ENCODE measurements around the gene TMBIM6.
A peak's percentile ranks its signal among the peaks of the same experiment; 100 is the strongest.

Gene TMBIM6

GRCh38 chr12:49808686-49809380 lies 67.5 kb downstream of the TMBIM6 start:
- peaks cover 14% of the 10 kb centered on the region; the same call in 1 of the 2 replicates for H3K36me3 ChIP-seq (ENCODE audit: insufficient read depth, low read length)
- H3K27ac ChIP-seq: no peak overlapping the region
- DNase-seq (ENCODE audit: low read depth, low spot score): no peak
- TF ChIP-seq POLR2AphosphoS5 (IDR thresholded peaks at IDR 0.05; ENCODE audit: borderline replicate concordance, low read depth, low read length): no peak
- TF ChIP-seq EZH2 (IDR thresholded peaks at IDR 0.05): no peak
- TF ChIP-seq FOXP2 (optimal IDR thresholded peaks at IDR 0.05; ENCODE audit: control extremely low read depth, extremely low read length, insufficient read depth): no peak
- no peak overlapping the region for H3K4me3 ChIP-seq
- H3K9ac ChIP-seq (ENCODE audit: insufficient read length): no peak overlapping the region
- no peaks in the 10 kb centered on the region for H3K9me3 ChIP-seq (ENCODE audit: low read depth, low read length)

- TF ChIP-seq EZH2 (IDR thresholded peaks at IDR 0.05): no peak
- TF ChIP-seq POLR2AphosphoS5 (IDR thresholded peaks at IDR 0.05; ENCODE audit: borderline replicate concordance, low read depth, low read length): no peak
- TF ChIP-seq FOXP2 (optimal IDR thresholded peaks at IDR 0.05; ENCODE audit: control extremely low read depth, extremely low read length, insufficient read depth): no peak
- Histone ChIP-seq H3K9ac (ENCODE audit: insufficient read length) (no peak overlapping the region), H3K27ac (no peak overlapping the region), H3K36me3 (ENCODE audit: insufficient read depth, low read length) (peaks cover 13% of the 10 kb centered on the region; the same call in 1 of the 2 replicates), H3K9me3 (ENCODE audit: low read depth, low read length) (no peaks in the 10 kb centered on the region), H3K4me3 (no peak overlapping the region)
- DNase-seq (ENCODE audit: low read depth, low spot score): no peak
These were observed 68.1 kb downstream of the TMBIM6 start for GRCh38 chr12:49809381-49809905.

GRCh38 chr12:49809906-49810389 lies 68.6 kb downstream of the TMBIM6 start:
- Histone ChIP-seq H3K36me3 (ENCODE audit: insufficient read depth, low read length) (peaks cover 8% of the 10 kb centered on the region; the same call in 1 of the 2 replicates), H3K27ac (no peak overlapping the region), H3K9me3 (ENCODE audit: low read depth, low read length) (no peaks in the 10 kb centered on the region), H3K9ac (ENCODE audit: insufficient read length) (no peak overlapping the region), H3K4me3 (no peak overlapping the region)
- no peak for TF ChIP-seq EZH2 (IDR thresholded peaks at IDR 0.05)
- no peak for TF ChIP-seq POLR2AphosphoS5 (IDR thresholded peaks at IDR 0.05; ENCODE audit: borderline replicate concordance, low read depth, low read length)
- TF ChIP-seq FOXP2 (optimal IDR thresholded peaks at IDR 0.05; ENCODE audit: control extremely low read depth, extremely low read length, insufficient read depth): no peak
- no peak for DNase-seq (ENCODE audit: low read depth, low spot score)

- H3K9ac ChIP-seq (ENCODE audit: insufficient read length): no peak overlapping the region
- no peaks in the 10 kb centered on the region; the same call in 1 of the 2 replicates for H3K36me3 ChIP-seq (ENCODE audit: insufficient read depth, low read length)
- no peaks in the 10 kb centered on the region for H3K9me3 ChIP-seq (ENCODE audit: low read depth, low read length)
- TF ChIP-seq EZH2 (IDR thresholded peaks at IDR 0.05): no peak
- TF ChIP-seq FOXP2 (optimal IDR thresholded peaks at IDR 0.05; ENCODE audit: control extremely low read depth, extremely low read length, insufficient read depth): no peak
- no peak for TF ChIP-seq POLR2AphosphoS5 (IDR thresholded peaks at IDR 0.05; ENCODE audit: borderline replicate concordance, low read depth, low read length)
- H3K4me3 ChIP-seq: no peak overlapping the region
- no peak for DNase-seq (ENCODE audit: low read depth, low spot score)
- peak overlapping the region; percentile 36; the same call in 1 of the 2 replicates for H3K27ac ChIP-seq
These were observed 69.8 kb downstream of the TMBIM6 start for GRCh38 chr12:49811136-49811535.

GRCh38 chr12:49811961-49812401 lies 70.6 kb downstream of the TMBIM6 start:
- H3K9ac ChIP-seq (ENCODE audit: insufficient read length): no peak overlapping the region
- TF ChIP-seq POLR2AphosphoS5 (IDR thresholded peaks at IDR 0.05; ENCODE audit: borderline replicate concordance, low read depth, low read length): no peak
- no peak for TF ChIP-seq EZH2 (IDR thresholded peaks at IDR 0.05)
- no peak for TF ChIP-seq FOXP2 (optimal IDR thresholded peaks at IDR 0.05; ENCODE audit: control extremely low read depth, extremely low read length, insufficient read depth)
- no peak overlapping the region for H3K27ac ChIP-seq
- H3K36me3 ChIP-seq (ENCODE audit: insufficient read depth, low read length): no peaks in the 10 kb centered on the region; the same call in none of the 2 replicates
- no peak for DNase-seq (ENCODE audit: low read depth, low spot score)
- H3K9me3 ChIP-seq (ENCODE audit: low read depth, low read length): no peaks in the 10 kb centered on the region
- no peak overlapping the region for H3K4me3 ChIP-seq

- Histone ChIP-seq H3K9ac (ENCODE audit: insufficient read length) (no peak overlapping the region), H3K36me3 (ENCODE audit: insufficient read depth, low read length) (no peaks in the 10 kb centered on the region; the same call in none of the 2 replicates), H3K9me3 (ENCODE audit: low read depth, low read length) (no peaks in the 10 kb centered on the region), H3K27ac (no peak overlapping the region), H3K4me3 (no peak overlapping the region)
- no peak for DNase-seq (ENCODE audit: low read depth, low spot score)
- no peak for TF ChIP-seq FOXP2 (optimal IDR thresholded peaks at IDR 0.05; ENCODE audit: control extremely low read depth, extremely low read length, insufficient read depth)
- no peak for TF ChIP-seq EZH2 (IDR thresholded peaks at IDR 0.05)
- no peak for TF ChIP-seq POLR2AphosphoS5 (IDR thresholded peaks at IDR 0.05; ENCODE audit: borderline replicate concordance, low read depth, low read length)
These were observed 71.8 kb downstream of the TMBIM6 start for GRCh38 chr12:49813131-49813530.
